Measurements from ENCODE around the gene ADAMTS8.

DNA sequence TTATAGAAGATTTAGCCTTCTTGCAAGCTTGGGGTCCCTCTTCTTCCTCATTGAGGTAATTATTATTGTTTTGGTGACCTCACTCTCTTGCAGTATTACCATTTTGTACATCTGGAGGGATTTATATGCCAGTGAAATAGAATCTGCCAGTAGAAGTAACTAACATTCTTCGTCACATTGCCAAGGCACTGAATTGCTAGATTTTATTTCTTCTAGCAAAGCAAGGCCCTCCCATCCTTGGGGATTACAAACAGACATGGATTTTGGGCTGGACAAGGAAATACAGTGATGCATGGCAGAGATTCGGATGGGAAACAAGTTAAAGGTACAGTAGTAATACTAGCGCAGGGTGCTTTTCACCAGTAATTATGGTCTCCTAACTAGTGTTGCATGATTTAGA, 27.9 kb upstream of the ADAMTS8 start:
- TF ChIP-seq SUZ12 (IDR thresholded peaks at IDR 0.05; ENCODE audit: extremely low read depth, insufficient read depth, insufficient read length) (no peak), ZNF274 (IDR thresholded peaks at IDR 0.05; ENCODE audit: low read depth, low read length) (no peak), YY1 (IDR thresholded peaks at IDR 0.05; ENCODE audit: insufficient read depth, insufficient read length) (no peak)
